Heart right ventricle (tissue), 16 donors: Measurements from ENCODE around the gene ZCCHC24. TPM values are rescaled to one million over a fixed set of nuclear protein-coding genes. Genes with fewer than 3 reads are reported as not detected.

Source experiments
- ATAC-seq, 8 donors: fragments of 200-7000 bp; cut with Tn5 transposase; one replicate each; pipeline ENCODE4 v1.9.1; 2020; ENCODE audit warnings: mild to moderate bottlenecking in 8 of 8, moderate library complexity in 8 of 8, moderate number of reproducible peaks in 1 of 8
- DNase-seq, 2 donors: peaks; one replicate each; pipeline ENCODE4 v3.0.0-alpha.2; 2020
- H3K27ac ChIP-seq, 10 donors: fragments of 200-600 bp; sonication (generic) in 2 of 10; one replicate each; pipeline versions ENCODE4 v1.5.0 to v1.8.0; 2020 to 2022; ENCODE audit warnings: mild to moderate bottlenecking in 3 of 10
- H3K27me3 ChIP-seq, 7 donors: fragments of 200-600 bp; one replicate each; pipeline ENCODE4 v1.8.0; 2021 to 2022; ENCODE audit warnings: mild to moderate bottlenecking in 2 of 7
- H3K36me3 ChIP-seq, 9 donors: fragments of 200-600 bp; sonication (generic) in 1 of 9; one replicate each; pipeline versions ENCODE4 v1.5.0 to v1.8.0; 2020 to 2022; ENCODE audit warnings: mild to moderate bottlenecking in 2 of 9
- H3K4me1 ChIP-seq, 9 donors: fragments of 200-600 bp; sonication (generic) in 1 of 9; one replicate each; pipeline versions ENCODE4 v1.5.0 to v1.8.0; 2020 to 2022; ENCODE audit warnings: mild to moderate bottlenecking in 4 of 9
- H3K4me3 ChIP-seq, 10 donors: fragments of 200-600 bp; sonication (generic) in 2 of 10; one replicate each; pipeline versions ENCODE4 v1.5.0 to v1.8.0; 2020 to 2022; ENCODE audit warnings: mild to moderate bottlenecking in 7 of 10, moderate library complexity in 2 of 10
- H3K9me3 ChIP-seq, 11 donors: fragments of 200-600 bp in 10 of 11; sonication (generic) in 2 of 11; one replicate each; pipeline versions ENCODE4 v1.5.0 to v1.8.0; 2013 to 2022; ENCODE audit warnings: mild to moderate bottlenecking in 2 of 11, control low read depth in 1 of 11, moderate library complexity in 1 of 11
- CTCF ChIP-seq, 9 donors: fragments of 200-600 bp; sonication (generic) in 2 of 9; IDR thresholded peaks; one replicate each; pipeline versions ENCODE4 v1.5.0 to v1.8.0; 2021 to 2022; ENCODE audit warnings: antibody characterized with exemption in 9 of 9, mild to moderate bottlenecking in 5 of 9, moderate library complexity in 1 of 9
- WGBS, 2 donors: extraction: QIAGEN DNeasy Blood & Tissue Kit; methylation state at CpG; one replicate each; pipeline ENCODE4 v1.1.7; 2013; ENCODE audit warnings: inconsistent platforms in 1 of 2; 5-methylcytosine and 5-hydroxymethylcytosine counted together
- intact Hi-C, 10 donors: fragments of 100-400 bp; cut with DNase I; formaldehyde crosslinking; loops; one replicate each; pipeline versions ENCODE4 v1.11.1 to v1.14.2; 2022
- polyA plus RNA-seq, 2 donors: library from polyadenylated mRNA; stranded (reverse); fragments of 200-250 nt; gene quantifications; one replicate each; pipeline ENCODE4 v1.2.3, GENCODE V29; 2013
- total RNA-seq, 10 donors: library from RNA; stranded (reverse); fragmentation: NEBNext Ultra II Directional in 3 of 10; extraction: Animal tissue kit (Norgen Biotek cat#: 25700) in 3 of 10; gene quantifications; one replicate each; pipeline versions ENCODE4 v1.2.1 to v1.2.4, GENCODE V29; 2021 to 2023
- donor health status: Arrhythmogenic right ventricular cardiomyopathy.
- donor health status: ischemic (EF 13 %, LVEDD 7.1; RV severe dilation, severe dysfunction).
- donor health status: healthy with polysubstance abuse.
- donor health status: DM: no; HTN: yes; CAD: no.
- donor health status: DM: no; HTN: no; CAD: no.
- donor health status: ischemic (EF 25% LVEDD 6.9; RV normal size, moderate dysfunction).
- donor health status: ischemic (EF 25% LVEDD 5.7; RV mildly dilated, moderate dysfunction).
- donor health status: healthy.
- donor health status: DM: yes; HTN: yes; CAD: no.
- donor health status: Ischemic cardiomyopathy.
- donor health status: ischemic (EF 35%, LVEDD 5.7; RV mildly dilated, moderate dysfunction).
- donor health status: nonischemic (EF 11% LVEDD 7.7; RV severe dilation, severe dysfunction).
- donor health status: DM: yes; HTN: yes; CAD: no.
- donor health status: PGD.
- donor health status: ischemic (EF 29% LVEDD 5.4; RV normal size, mild dysfunction).
- donor health status: nonischemic (EF 23%, LVEDD 6.1; RV moderate dilation, normal function).

Gene ZCCHC24
- total and polyA plus RNA-seq, 12 donors, result 19.3 to 59.0 (median 45.9) TPM

- intact Hi-C loops, result loop anchor here in 1 of 10 donors (5.0 kb wide), 1 partner anchor 103 kb away; no protein-coding TSS in a partner anchor
- Histone ChIP-seq H3K4me1 (peaks cover 31 to 56% (median 44%) of the 10 kb centered on the region in 9 donors), H3K27me3 (no peaks in the 10 kb centered on the region), H3K9me3 (no peaks in the 10 kb centered on the region), H3K27ac (peak overlapping the region in 2 of 10 donors; percentile 8 to 16), H3K4me3 (no peak overlapping the region), H3K36me3 (peaks cover 0 to 58% (median 12%) of the 10 kb centered on the region in 9 donors)
- DNase-seq (no peak), ATAC-seq (no peak)
- no peak for TF ChIP-seq CTCF (IDR thresholded peaks at IDR 0.05)
- WGBS, 2 donors, result 74 to 89% methylated on average over 12 of the region's 12 CpGs
These were observed 61.3 kb downstream of the ZCCHC24 start for GRCh38 chr10:79383974-79384606.

- no peaks in the 10 kb centered on the region for H3K27me3 ChIP-seq
- H3K9me3 ChIP-seq, result no peaks in the 10 kb centered on the region
- WGBS, 2 donors, result 64 to 67% methylated on average over 18 of the region's 18 CpGs
- intact Hi-C loops, result loop anchor here in 1 of 10 donors (5.0 kb wide), 1 partner anchor 105 kb away; no protein-coding TSS in a partner anchor
- no peak overlapping the region for H3K4me3 ChIP-seq
- TF ChIP-seq CTCF (IDR thresholded peaks at IDR 0.05), result no peak
- peaks cover 31 to 43% (median 40%) of the 10 kb centered on the region in 9 donors for H3K4me1 ChIP-seq
- ATAC-seq, result no peak
- DNase-seq, result no peak
- H3K36me3 ChIP-seq, result peaks cover 0 to 42% (median 12%) of the 10 kb centered on the region in 9 donors
- peak overlapping the region in 9 of 10 donors; percentile 9 to 78 (median 75) for H3K27ac ChIP-seq
These were observed 62.9 kb downstream of the ZCCHC24 start for GRCh38 chr10:79382491-79382941.

- 33 to 39% methylated on average over 11 of the region's 11 CpGs for WGBS, 2 donors
- no peaks in the 10 kb centered on the region for H3K9me3 ChIP-seq
- H3K36me3 ChIP-seq, result peaks cover 0 to 35% (median 11%) of the 10 kb centered on the region in 9 donors
- DNase-seq (peak; percentile 62 to 76), ATAC-seq (peak; percentile 61 to 84 (median 74))
- no peak overlapping the region for H3K4me3 ChIP-seq
- H3K27ac ChIP-seq, result peak overlapping the region; percentile 9 to 78 (median 74)
- H3K27me3 ChIP-seq, result no peaks in the 10 kb centered on the region
- intact Hi-C loops, result loop anchor here in 1 of 10 donors (5.0 kb wide), 1 partner anchor 105 kb away; no protein-coding TSS in a partner anchor
- no peak for TF ChIP-seq CTCF (IDR thresholded peaks at IDR 0.05)
- H3K4me1 ChIP-seq, result peaks cover 31 to 43% (median 40%) of the 10 kb centered on the region in 9 donors
These were observed 63.6 kb downstream of the ZCCHC24 start for GRCh38 chr10:79381804-79382221.

GRCh38 chr10:79380946-79381721, 64.3 kb downstream of the ZCCHC24 start:
- Histone ChIP-seq H3K9me3 (no peaks in the 10 kb centered on the region), H3K27me3 (no peaks in the 10 kb centered on the region), H3K4me1 (peaks cover 31 to 43% (median 40%) of the 10 kb centered on the region in 9 donors), H3K27ac (peak overlapping the region; percentile 43 to 78 (median 74)), H3K4me3 (no peak overlapping the region), H3K36me3 (peaks cover 0 to 29% (median 6%) of the 10 kb centered on the region in 9 donors)
- intact Hi-C loops, result loop anchor here in 1 of 10 donors (5.0 kb wide), 1 partner anchor 106 kb away; no protein-coding TSS in a partner anchor
- peak in 5 of 8 donors; percentile 6 to 24 (median 10) for ATAC-seq
- no peak for TF ChIP-seq CTCF (IDR thresholded peaks at IDR 0.05)
- no peak for DNase-seq
- WGBS, 2 donors, result 60 to 70% methylated on average over 9 of the region's 9 CpGs
